ENCODE measurements around the gene RBMS1. TPM values are rescaled to one million over a fixed set of nuclear protein-coding genes. Genes with fewer than 3 reads are reported as not detected.

RBMS1 gene
- total and polyA plus RNA-seq, 2 donors (not counting 1 experiment from before 2014, with no cell fraction given): 18.0 to 36.7 TPM

- peaks cover 20% of the 10 kb centered on the region for H3K27me3 Mint-ChIP-seq
- no peaks in the 10 kb centered on the region for H3K9me3 Mint-ChIP-seq (ENCODE audit: insufficient read depth)
- no peak for ATAC-seq (ENCODE audit: low read depth)
- no peaks in the 10 kb centered on the region for H3K4me1 ChIP-seq (ENCODE audit: control insufficient read depth in 2 of 2, insufficient read depth in 2 of 2, low read length in 2 of 2)
- H3K79me2 ChIP-seq (ENCODE audit: control insufficient read depth, insufficient read depth, low read length): no peaks in the 10 kb centered on the region
- intact Hi-C loops (cut with micrococcal nuclease): no loop called here
- no peak overlapping the region for H3K9ac ChIP-seq (ENCODE audit: low read length)
- ChIA-PET POLR2A (no interaction called here), CTCF (no interaction called here)
- WGBS (ENCODE audit: insufficient coverage): 99% methylated on average over 6 of the region's 9 CpGs
- H3K27ac Mint-ChIP-seq: no peak overlapping the region
- H3K4me2 ChIP-seq (replicated peaks; ENCODE audit: low read depth, low read length, poor library complexity, severe bottlenecking): no peak overlapping the region
- H3K4me1 Mint-ChIP-seq: no peaks in the 10 kb centered on the region
- H3K4me3 ChIP-seq (ENCODE audit: control extremely low read depth in 1 of 5, extremely low read depth in 1 of 5, insufficient read depth in 1 of 5, low read depth in 2 of 5, low read length in 4 of 5): no peak overlapping the region
- no peak for DNase-seq
- H3K36me3 ChIP-seq (replicated peaks in 1 of 2; ENCODE audit: control extremely low read depth in 1 of 2, control insufficient read depth in 1 of 2, extremely low read depth in 1 of 2, insufficient read depth in 2 of 2, low read length in 1 of 2): no peaks in the 10 kb centered on the region
- no peaks in the 10 kb centered on the region for H4K20me1 ChIP-seq (ENCODE audit: control insufficient read depth, insufficient read depth, low read length, poor library complexity, severe bottlenecking)
- TF ChIP-seq, protein P1, sequence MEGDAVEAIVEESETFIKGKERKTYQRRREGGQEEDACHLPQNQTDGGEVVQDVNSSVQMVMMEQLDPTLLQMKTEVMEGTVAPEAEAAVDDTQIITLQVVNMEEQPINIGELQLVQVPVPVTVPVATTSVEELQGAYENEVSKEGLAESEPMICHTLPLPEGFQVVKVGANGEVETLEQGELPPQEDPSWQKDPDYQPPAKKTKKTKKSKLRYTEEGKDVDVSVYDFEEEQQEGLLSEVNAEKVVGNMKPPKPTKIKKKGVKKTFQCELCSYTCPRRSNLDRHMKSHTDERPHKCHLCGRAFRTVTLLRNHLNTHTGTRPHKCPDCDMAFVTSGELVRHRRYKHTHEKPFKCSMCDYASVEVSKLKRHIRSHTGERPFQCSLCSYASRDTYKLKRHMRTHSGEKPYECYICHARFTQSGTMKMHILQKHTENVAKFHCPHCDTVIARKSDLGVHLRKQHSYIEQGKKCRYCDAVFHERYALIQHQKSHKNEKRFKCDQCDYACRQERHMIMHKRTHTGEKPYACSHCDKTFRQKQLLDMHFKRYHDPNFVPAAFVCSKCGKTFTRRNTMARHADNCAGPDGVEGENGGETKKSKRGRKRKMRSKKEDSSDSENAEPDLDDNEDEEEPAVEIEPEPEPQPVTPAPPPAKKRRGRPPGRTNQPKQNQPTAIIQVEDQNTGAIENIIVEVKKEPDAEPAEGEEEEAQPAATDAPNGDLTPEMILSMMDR (IDR thresholded peaks at IDR 0.05): no peak
- no peak for TF ChIP-seq EZH2 (IDR thresholded peaks at IDR 0.05; ENCODE audit: borderline replicate concordance, insufficient read depth, low read depth, low read length, poor library complexity, severe bottlenecking)
- no peak overlapping the region for H2AFZ ChIP-seq (ENCODE audit: insufficient read depth, low read depth, low read length, poor library complexity, severe bottlenecking)
- no peaks in the 10 kb centered on the region for H3K9me3 ChIP-seq (ENCODE audit: control extremely low read depth in 1 of 3, control insufficient read depth in 2 of 3, insufficient read depth in 1 of 3, low read length in 2 of 3)
- H3K27me3 ChIP-seq (replicated peaks in 1 of 4; ENCODE audit: control extremely low read depth in 1 of 4, control insufficient read depth in 3 of 4, insufficient read depth in 4 of 4, low read length in 3 of 4): no peaks in the 10 kb centered on the region
- H3K27ac ChIP-seq (ENCODE audit: low read length in 2 of 2): no peak overlapping the region
- H3K4me3 Mint-ChIP-seq: no peak overlapping the region
These were observed 30.4 kb downstream of the RBMS1 start for GRCh38 chr2:160463245-160463644.

GRCh38 chr2:160460333-160460731 is 33.3 kb downstream of the RBMS1 start:
- peaks cover 14% of the 10 kb centered on the region for H3K27me3 Mint-ChIP-seq
- no peak overlapping the region for H3K4me3 ChIP-seq (ENCODE audit: control extremely low read depth in 1 of 5, extremely low read depth in 1 of 5, insufficient read depth in 1 of 5, low read depth in 2 of 5, low read length in 4 of 5)
- H3K4me3 Mint-ChIP-seq: no peak overlapping the region
- ATAC-seq (ENCODE audit: low read depth) (no peak), DNase-seq (no peak)
- no peaks in the 10 kb centered on the region for H3K4me1 ChIP-seq (ENCODE audit: control insufficient read depth in 2 of 2, insufficient read depth in 2 of 2, low read length in 2 of 2)
- intact Hi-C loops (cut with micrococcal nuclease): no loop called here
- no peaks in the 10 kb centered on the region for H3K36me3 ChIP-seq (replicated peaks in 1 of 2; ENCODE audit: control extremely low read depth in 1 of 2, control insufficient read depth in 1 of 2, extremely low read depth in 1 of 2, insufficient read depth in 2 of 2, low read length in 1 of 2)
- no peaks in the 10 kb centered on the region for H3K27me3 ChIP-seq (replicated peaks in 1 of 4; ENCODE audit: control extremely low read depth in 1 of 4, control insufficient read depth in 3 of 4, insufficient read depth in 4 of 4, low read length in 3 of 4)
- ChIA-PET CTCF (no interaction called here), POLR2A (no interaction called here)
- TF ChIP-seq EZH2 (IDR thresholded peaks at IDR 0.05; ENCODE audit: borderline replicate concordance, insufficient read depth, low read depth, low read length, poor library complexity, severe bottlenecking): no peak
- TF ChIP-seq, protein P1 (IDR thresholded peaks at IDR 0.05): no peak
- no peaks in the 10 kb centered on the region for H4K20me1 ChIP-seq (ENCODE audit: control insufficient read depth, insufficient read depth, low read length, poor library complexity, severe bottlenecking)
- no peak overlapping the region for H3K27ac ChIP-seq (ENCODE audit: low read length in 2 of 2)
- no peak overlapping the region for H2AFZ ChIP-seq (ENCODE audit: insufficient read depth, low read depth, low read length, poor library complexity, severe bottlenecking)
- H3K9me3 Mint-ChIP-seq (ENCODE audit: insufficient read depth): no peaks in the 10 kb centered on the region
- no peaks in the 10 kb centered on the region for H3K79me2 ChIP-seq (ENCODE audit: control insufficient read depth, insufficient read depth, low read length)
- H3K27ac Mint-ChIP-seq: no peak overlapping the region
- WGBS (ENCODE audit: insufficient coverage): 81% methylated on average over 3 of the region's 4 CpGs
- no peak overlapping the region for H3K4me2 ChIP-seq (replicated peaks; ENCODE audit: low read depth, low read length, poor library complexity, severe bottlenecking)
- no peaks in the 10 kb centered on the region for H3K9me3 ChIP-seq (ENCODE audit: control extremely low read depth in 1 of 3, control insufficient read depth in 2 of 3, insufficient read depth in 1 of 3, low read length in 2 of 3)
- H3K4me1 Mint-ChIP-seq: no peaks in the 10 kb centered on the region
- H3K9ac ChIP-seq (ENCODE audit: low read length): no peak overlapping the region
